Islet of Langerhans (tissue), 1 donor: ENCODE measurements around the gene RNASE8.
"Not testable (repeated sequence)": the region's sequence is repeated elsewhere in the genome, so short reads cannot be mapped to it uniquely, and the experiment has no call there.

Experiments
- FAIRE-seq: peaks from one replicate; lab custom pipeline; 2011; peaks lifted over from hg19 to GRCh38; lab: Jason Lieb, UNC

RNASE8 gene, protein sequence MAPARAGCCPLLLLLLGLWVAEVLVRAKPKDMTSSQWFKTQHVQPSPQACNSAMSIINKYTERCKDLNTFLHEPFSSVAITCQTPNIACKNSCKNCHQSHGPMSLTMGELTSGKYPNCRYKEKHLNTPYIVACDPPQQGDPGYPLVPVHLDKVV

DNA sequence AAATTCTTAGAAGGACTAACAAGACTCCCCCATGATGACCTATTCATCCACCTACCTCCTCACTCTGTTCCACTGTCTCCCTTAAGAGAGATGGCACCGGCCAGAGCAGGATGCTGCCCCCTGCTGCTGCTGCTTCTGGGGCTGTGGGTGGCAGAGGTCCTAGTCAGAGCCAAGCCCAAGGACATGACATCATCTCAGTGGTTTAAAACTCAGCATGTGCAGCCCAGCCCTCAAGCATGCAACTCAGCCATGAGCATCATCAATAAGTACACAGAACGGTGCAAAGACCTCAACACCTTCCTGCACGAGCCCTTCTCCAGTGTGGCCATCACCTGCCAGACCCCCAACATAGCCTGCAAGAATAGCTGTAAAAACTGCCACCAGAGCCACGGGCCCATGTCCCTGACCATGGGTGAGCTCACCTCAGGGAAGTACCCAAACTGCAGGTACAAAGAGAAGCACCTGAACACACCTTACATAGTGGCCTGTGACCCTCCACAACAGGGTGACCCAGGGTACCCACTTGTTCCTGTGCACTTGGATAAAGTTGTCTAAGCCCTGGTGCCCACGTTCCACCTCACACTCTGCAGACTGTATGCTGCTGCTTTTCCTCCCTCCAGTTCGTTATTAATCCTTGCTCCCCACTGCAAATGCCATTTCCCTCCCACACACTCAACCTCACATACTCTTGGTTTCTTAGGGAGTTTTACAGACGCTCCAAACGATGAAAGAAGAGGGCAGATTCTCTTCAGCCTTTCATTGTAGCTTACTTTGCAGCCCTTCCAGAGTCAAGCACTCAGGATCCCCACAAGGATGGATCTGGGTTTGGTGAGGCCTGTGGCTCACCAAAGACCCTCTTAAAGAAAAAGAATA, at the start of gene RNASE8:
Gene RNASE8, plus strand, starts transcription at position 20 of the 873 bp plus-strand sequence. Its CDS starts 71 bp downstream, at position 91.
- FAIRE-seq, result no peak

DNA sequence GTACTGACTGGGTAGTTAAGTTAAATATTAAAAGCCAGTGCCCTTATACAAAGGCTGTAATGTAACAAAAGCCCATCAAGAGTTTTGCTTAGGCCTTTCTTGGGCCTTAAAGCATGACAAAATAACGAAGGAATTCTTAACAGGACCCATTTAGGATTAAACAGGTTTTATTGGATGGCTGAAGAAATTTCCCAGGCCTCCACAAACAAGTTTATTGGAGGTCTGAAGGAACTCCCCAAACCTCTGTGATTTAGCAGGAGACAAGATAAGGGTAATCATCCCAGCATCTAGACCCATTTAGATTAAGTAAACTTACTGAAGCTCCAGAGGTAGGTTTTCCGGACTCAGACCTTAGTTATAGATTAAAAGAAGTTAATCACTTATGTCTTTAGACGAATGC, 47.9 kb upstream of the RNASE8 start:
- FAIRE-seq, result not testable (repeated sequence)

- no peak for FAIRE-seq
Observed at GRCh38 chr14:21011136-21011535, 46.5 kb upstream of the RNASE8 start.

- FAIRE-seq, result no peak
Observed at GRCh38 chr14:21014761-21015190, 42.8 kb upstream of the RNASE8 start.

DNA sequence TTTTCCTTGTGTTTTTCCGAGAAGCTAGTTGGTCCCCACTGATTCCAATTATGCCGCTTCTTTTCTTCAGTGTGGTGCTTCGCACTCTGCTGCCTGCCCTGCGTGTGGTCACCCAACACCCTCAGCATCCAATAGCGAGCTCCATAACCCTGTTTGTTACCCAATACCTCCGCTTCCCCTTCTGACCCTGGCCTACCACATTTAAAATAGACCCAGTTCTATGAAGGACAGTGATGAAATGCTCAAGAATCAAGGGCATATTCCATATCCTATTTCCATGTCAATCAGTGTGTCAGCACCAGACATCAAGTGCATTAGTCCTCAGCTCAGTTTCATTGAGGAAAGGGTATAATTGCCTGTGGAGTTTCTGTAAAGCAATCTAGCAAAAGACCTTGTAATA, 42.3 kb upstream of the RNASE8 start:
- no peak for FAIRE-seq

GRCh38 chr14:21016413-21017190, 41.0 kb upstream of the RNASE8 start:
- no peak for FAIRE-seq

- FAIRE-seq, result no peak
Observed at GRCh38 chr14:21017528-21018245, 39.9 kb upstream of the RNASE8 start.

DNA sequence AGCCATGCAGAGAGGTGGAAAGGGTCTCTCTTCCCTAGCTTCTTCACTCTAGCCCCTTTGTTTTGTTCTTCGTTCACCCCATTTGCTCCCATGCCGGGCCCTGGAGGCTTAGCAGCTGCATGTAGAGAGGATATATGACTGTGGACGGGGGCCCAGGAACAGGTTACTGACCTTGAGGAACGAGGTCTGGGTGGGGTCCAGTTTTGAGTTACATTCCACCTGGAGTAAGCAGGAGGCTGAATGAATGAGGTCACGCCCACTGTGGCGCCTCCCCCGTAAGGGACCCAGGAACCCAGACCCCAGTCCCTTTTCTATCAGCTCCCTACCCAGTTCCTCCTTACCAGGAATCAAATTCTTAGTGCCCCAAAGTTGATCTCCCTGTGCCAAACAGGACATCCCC, 39.3 kb upstream of the RNASE8 start:
- FAIRE-seq, result no peak

DNA sequence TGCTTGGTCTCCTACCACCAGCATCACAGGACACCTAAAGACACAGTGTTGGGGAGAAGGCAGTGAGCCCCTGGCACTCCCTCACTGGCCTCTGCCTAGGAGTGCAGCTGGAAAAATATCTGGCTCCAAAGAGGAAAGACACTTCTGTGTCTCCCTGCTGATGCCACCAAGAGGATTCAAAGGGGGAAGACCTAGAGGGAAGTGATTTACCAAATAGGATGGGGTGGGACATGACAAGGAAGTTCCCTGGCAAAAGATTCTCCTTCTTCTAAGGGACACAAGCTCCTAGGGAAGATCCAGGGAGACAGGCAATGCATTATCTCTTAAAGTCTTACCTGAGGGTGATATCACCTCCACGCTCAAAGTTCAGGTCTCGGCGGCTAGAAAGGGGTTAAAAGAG, 38.8 kb upstream of the RNASE8 start:
- FAIRE-seq, result no peak

GRCh38 chr14:21019366-21019765, 38.3 kb upstream of the RNASE8 start:
- no peak for FAIRE-seq

- FAIRE-seq, result no peak
Observed at GRCh38 chr14:21020977-21021545, 36.6 kb upstream of the RNASE8 start.

DNA sequence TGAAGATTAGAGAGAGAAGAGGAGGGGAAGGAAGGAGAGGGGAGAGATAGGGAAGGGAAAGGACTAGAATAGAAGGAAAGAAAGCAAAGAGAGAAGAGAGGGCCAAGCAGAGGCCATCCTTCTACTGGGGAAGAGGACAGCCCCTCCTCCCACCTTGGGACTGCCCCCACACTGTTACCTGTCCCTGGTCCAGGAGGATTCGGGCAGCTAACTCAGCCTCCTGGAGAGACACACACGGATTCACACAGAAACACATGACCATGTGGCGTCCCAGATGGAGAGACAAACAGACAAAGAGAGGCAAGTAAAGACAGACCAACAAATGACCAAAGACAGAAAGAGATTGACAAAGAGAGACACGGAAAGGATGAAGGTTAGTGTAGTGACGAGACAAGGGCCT, 34.9 kb upstream of the RNASE8 start:
- FAIRE-seq, result no peak

- FAIRE-seq, result no peak
Observed at GRCh38 chr14:21023174-21023573, 34.4 kb upstream of the RNASE8 start.

DNA sequence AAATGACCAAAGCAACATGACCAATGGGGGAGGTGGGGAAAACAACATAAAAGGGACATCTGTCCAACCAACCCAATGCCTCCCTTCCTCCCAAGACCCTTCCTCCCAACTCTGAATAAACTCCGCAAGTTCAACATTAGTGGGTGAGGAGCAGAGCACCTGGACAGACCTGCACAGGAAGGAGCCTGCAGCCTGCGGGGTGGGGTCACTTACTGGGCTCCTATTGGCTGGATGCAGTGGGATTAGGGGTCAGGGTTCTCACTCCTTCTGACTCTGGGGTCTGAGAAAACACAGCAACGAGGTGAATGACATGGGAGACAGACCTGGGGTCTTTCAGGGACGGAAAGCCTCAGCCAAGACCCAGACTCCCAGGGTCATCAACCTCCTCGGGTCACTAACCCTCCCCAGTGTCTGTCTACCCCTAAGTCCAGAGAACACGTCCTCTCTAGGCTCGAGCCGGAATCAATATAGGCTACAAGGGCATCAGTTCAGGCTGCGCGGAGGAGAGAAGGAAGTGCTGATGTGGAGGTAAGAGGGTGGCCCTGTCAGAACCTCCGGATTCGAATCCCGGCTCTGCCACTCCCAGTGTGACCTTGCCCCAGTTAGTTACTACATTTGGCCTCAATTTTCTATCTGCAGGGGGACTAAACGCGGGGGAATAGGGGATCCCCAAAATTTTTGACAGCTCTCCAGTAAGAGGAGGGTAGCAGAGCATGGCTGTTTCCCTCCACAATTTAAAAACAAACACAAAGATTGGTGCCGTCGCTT, 33.6 kb upstream of the RNASE8 start:
- no peak for FAIRE-seq

- no peak for FAIRE-seq
Observed at GRCh38 chr14:21024585-21025370, 32.8 kb upstream of the RNASE8 start, which contains the start of gene NDRG2. TSS of gene NDRG2 (minus strand) at chr14:21025061. CDS start at chr14:21023315, 1,746 bp downstream.

DNA sequence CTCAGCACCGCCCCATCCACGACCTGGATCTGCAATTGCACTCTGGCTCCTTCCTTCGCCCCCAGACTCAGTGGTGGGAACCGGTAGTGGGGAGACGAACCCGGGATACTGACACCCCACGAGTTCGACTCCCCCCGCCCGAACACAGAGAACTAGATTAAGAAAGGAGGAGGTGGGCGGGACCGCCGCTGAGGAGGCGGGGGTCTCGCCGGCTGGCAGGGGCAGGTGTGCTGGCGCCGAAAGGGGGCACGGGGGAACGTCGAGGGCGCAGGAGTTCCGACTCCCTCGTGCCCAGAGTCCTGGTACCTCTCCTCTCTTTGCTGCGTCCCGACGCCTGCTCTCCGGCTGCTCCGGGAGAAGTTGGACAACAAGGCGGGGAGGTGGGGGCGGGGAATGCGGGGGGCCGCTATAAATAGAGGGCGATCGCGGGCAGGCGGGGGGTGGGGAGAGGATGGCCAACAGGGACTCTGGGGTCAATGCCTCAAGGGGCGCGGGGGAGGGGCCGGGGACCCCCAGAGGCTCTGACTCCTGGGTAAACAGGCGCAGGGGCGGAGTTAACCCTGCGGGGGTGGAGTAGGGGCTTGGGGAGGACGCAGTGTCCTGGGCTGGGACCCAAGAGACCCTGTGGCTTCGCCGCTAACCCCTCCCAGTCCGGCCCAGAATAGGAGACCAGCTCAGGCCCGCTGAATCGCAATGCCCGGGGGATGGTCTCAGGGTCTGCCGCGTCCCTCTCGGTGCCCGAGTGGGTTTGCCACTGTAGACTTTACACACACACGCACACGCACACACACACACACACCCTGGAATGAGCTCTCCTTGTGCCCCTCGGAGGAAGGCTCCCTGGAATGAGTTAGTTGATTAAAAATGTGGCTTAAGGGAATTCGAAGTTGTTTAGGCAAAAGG, 32.0 kb upstream of the RNASE8 start:
- FAIRE-seq, result no peak

DNA sequence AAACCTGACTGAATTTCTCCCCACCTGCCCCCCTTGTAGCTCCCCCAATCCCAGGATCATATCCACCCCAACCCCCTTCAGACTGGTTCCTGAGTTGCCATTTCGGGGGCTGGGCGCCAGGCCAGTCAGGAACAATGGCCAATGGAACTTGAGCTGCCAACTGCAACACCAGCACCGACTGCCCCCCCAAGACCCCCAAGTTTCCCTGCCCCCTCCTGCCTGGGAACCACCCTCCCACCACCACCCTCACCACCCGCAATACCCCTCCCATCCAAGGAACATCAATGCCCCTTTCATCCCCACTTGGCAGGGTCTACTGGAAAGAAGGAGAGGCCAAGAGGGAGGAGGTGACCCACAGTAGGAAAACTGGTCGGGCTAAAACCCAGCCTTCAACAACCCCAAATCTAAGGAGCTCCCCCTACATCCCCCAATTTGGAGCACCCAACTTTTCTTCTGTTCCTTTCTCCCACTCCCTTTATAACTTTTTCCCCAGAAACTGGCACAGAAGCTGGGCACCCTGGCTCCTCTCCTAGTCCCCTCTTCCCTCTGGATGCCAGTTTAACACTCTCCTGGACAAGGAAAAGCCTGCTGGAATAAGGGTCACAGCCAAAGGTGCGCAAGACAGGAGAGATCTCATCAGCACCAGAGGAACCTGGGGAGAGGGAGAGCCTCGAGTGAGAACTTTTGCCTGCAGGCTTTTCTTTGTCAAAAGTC, 31.2 kb upstream of the RNASE8 start:
- FAIRE-seq, result no peak

DNA sequence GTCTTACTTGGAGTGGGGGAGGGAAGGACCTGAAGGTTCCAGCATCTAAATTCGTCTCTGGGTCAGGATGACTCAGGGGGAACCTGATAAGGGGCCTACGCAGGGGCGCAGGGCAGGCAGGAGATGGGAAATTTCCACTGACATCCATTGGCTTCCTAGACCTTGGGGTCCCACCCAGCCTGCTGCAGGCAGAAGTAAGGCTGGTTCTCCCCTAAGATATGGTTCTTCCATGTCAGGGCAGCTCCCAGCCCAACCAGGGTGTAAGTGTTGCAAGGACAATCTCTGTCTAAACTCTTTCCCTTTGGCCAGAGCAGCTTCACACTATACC, 30.7 kb upstream of the RNASE8 start:
- no peak for FAIRE-seq

DNA sequence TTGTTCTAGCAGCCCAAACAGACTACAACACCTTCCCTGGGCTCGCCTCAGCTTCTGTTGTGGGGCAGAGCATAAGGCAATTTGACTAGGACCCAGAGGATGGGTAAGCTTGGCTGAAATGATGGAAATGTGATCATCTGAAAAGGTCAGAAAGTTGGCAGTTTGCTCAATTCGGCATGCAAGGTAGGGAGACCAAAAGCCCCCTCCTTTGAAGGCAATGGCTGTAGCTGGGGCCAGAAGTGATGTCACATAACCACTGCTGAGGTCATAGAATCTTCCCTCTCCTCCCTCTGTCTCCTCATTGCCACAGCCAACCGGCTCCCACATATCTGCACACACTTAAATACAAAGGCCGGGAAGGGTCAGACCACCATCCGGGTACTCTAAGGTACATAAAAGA, 27.7 kb upstream of the RNASE8 start, which contains the start of gene TPPP2:
Gene TPPP2, plus strand, starts transcription at position 301 of the 400 bp plus-strand sequence. CDS start 365 bp downstream, outside the sequence.
- FAIRE-seq, result no peak
